Esophagus squamous epithelium (tissue), 5 donors: ENCODE data around the gene CTSL. TPM values are rescaled to one million over a fixed set of nuclear protein-coding genes. Genes with fewer than 3 reads are reported as not detected.

Experiments
- DNase-seq: peaks from one replicate; lab custom pipeline; 2025; lab: John Stamatoyannopoulos, UW
- H3K27ac ChIP-seq, 4 donors: fragments of 200-600 bp; sonication (generic); one replicate each; pipeline ENCODE4 v1.5.1; 2016 to 2019; ENCODE audit warnings: mild to moderate bottlenecking in 1 of 4
- H3K27me3 ChIP-seq, 4 donors: fragments of 200-600 bp; sonication (generic); 1 replicate in 3 of 4; 2 replicates in 1 of 4; pipeline versions ENCODE4 v1.5.1 to v1.6.0; 2017 to 2021; ENCODE audit warnings: antibody characterized with exemption in 1 of 4
- H3K36me3 ChIP-seq, 3 donors: fragments of 200-600 bp; sonication (generic); one replicate each; pipeline ENCODE4 v1.5.1; 2016 to 2019
- H3K4me1 ChIP-seq, 3 donors: fragments of 200-600 bp; sonication (generic); one replicate each; pipeline ENCODE4 v1.5.1; 2017 to 2019
- H3K4me3 ChIP-seq, 4 donors: fragments of 200-600 bp; sonication (generic); 1 replicate in 3 of 4; 2 replicates in 1 of 4; pipeline ENCODE4 v1.5.1; 2016 to 2019; ENCODE audit warnings: mild to moderate bottlenecking in 2 of 4, moderate library complexity in 1 of 4
- H3K9me3 ChIP-seq, 3 donors: fragments of 200-600 bp; sonication (generic); one replicate each; pipeline ENCODE4 v1.5.1; 2016 to 2019
- CTCF ChIP-seq, 6 experiments: fragments of 450-650 bp in 4 of 6; fragments of 200-600 bp in 2 of 6; sonication (generic) in 2 of 6; IDR thresholded peaks; one replicate each; pipeline ENCODE4 v1.5.1; 2016 to 2019; ENCODE audit warnings: antibody characterized with exemption in 6 of 6, mild to moderate bottlenecking in 4 of 6, moderate library complexity in 4 of 6
- POLR2A ChIP-seq, 4 donors: fragments of 450-650 bp; IDR thresholded peaks; one replicate each; pipeline ENCODE4 v1.6.1; 2017; ENCODE audit warnings: antibody characterized with exemption in 4 of 4, mild to moderate bottlenecking in 4 of 4, moderate library complexity in 3 of 4
- WGBS, 2 donors: methylation state at CpG; one replicate each; pipeline ENCODE4 v1.1.5; 2018; 5-methylcytosine and 5-hydroxymethylcytosine counted together
- intact Hi-C: fragments of 100-400 bp; cut with DNase I; formaldehyde crosslinking; loops from one replicate; pipeline ENCODE4 v1.15.0; 2022
- total RNA-seq, 4 donors: library from RNA; depleted of rRNA; stranded (reverse); fragments of >200 nt; gene quantifications; one replicate each; pipeline ENCODE4 v1.1.0, GENCODE V29; 2016
- donor health status: DM: yes; HTN: yes; CAD: no.

The CTSL gene
- total RNA-seq, 4 donors from 2014 or later = 7.6 to 64.2 (median 42.4) TPM

GRCh38 chr9:87701491-87701890 is 24.4 kb upstream of the CTSL start:
- intact Hi-C loops = no loop called here
- Histone ChIP-seq H3K9me3 (no peaks in the 10 kb centered on the region), H3K4me3 (no peak overlapping the region), H3K4me1 (no peaks in the 10 kb centered on the region), H3K27ac (no peak overlapping the region), H3K36me3 (peaks cover 0 to 27% (median 5%) of the 10 kb centered on the region in 3 donors), H3K27me3 (no peaks in the 10 kb centered on the region)
- 87 to 92% methylated on average over 8 to 9 of the region's 9 CpGs for WGBS, 2 donors
- DNase-seq = no peak
- TF ChIP-seq CTCF (IDR thresholded peaks at IDR 0.05) (no peak), POLR2A (IDR thresholded peaks at IDR 0.05) (no peak)

- Histone ChIP-seq H3K4me1 (no peaks in the 10 kb centered on the region), H3K27ac (no peak overlapping the region), H3K4me3 (no peak overlapping the region), H3K36me3 (peaks cover 0 to 31% (median 5%) of the 10 kb centered on the region in 3 donors), H3K9me3 (no peaks in the 10 kb centered on the region), H3K27me3 (no peaks in the 10 kb centered on the region)
- intact Hi-C loops = no loop called here
- TF ChIP-seq POLR2A (IDR thresholded peaks at IDR 0.05) = no peak
- TF ChIP-seq CTCF (IDR thresholded peaks at IDR 0.05) = no peak
- 86 to 87% methylated on average over 5 to 6 of the region's 6 CpGs for WGBS, 2 donors
- DNase-seq = no peak
Measured at GRCh38 chr9:87701931-87702421, 23.9 kb upstream of the CTSL start.

- WGBS, 2 donors = 87 to 96% methylated on average over 4 to 5 of the region's 9 CpGs
- Histone ChIP-seq H3K9me3 (no peaks in the 10 kb centered on the region), H3K36me3 (peaks cover 0 to 27% (median 5%) of the 10 kb centered on the region in 3 donors), H3K27ac (no peak overlapping the region), H3K4me1 (no peaks in the 10 kb centered on the region), H3K4me3 (no peak overlapping the region), H3K27me3 (no peaks in the 10 kb centered on the region)
- no peak for DNase-seq
- TF ChIP-seq POLR2A (IDR thresholded peaks at IDR 0.05) = no peak
- no peak for TF ChIP-seq CTCF (IDR thresholded peaks at IDR 0.05)
- intact Hi-C loops = no loop called here
Measured at GRCh38 chr9:87702921-87703320, 23.0 kb upstream of the CTSL start.

GRCh38 chr9:87703636-87704276 is 22.2 kb upstream of the CTSL start:
- no peak for DNase-seq
- intact Hi-C loops = no loop called here
- Histone ChIP-seq H3K4me3 (no peak overlapping the region), H3K36me3 (peaks cover 0 to 27% (median 0%) of the 10 kb centered on the region in 3 donors), H3K4me1 (no peaks in the 10 kb centered on the region), H3K9me3 (no peaks in the 10 kb centered on the region), H3K27ac (no peak overlapping the region), H3K27me3 (no peaks in the 10 kb centered on the region)
- WGBS, 2 donors = 71 to 81% methylated on average over 6 to 7 of the region's 7 CpGs
- TF ChIP-seq CTCF (IDR thresholded peaks at IDR 0.05) = no peak
- no peak for TF ChIP-seq POLR2A (IDR thresholded peaks at IDR 0.05)

GRCh38 chr9:87704342-87704741 is 21.6 kb upstream of the CTSL start:
- peaks cover 0 to 27% (median 0%) of the 10 kb centered on the region in 3 donors for H3K36me3 ChIP-seq

More at GRCh38 chr9:87704342-87704741, 21.6 kb upstream of the CTSL start:
- Histone ChIP-seq H3K27me3 (no peaks in the 10 kb centered on the region), H3K9me3 (no peaks in the 10 kb centered on the region), H3K27ac (no peak overlapping the region), H3K4me1 (no peaks in the 10 kb centered on the region), H3K4me3 (no peak overlapping the region)
- WGBS, 2 donors = 61 to 90% methylated on average over 6 of the region's 6 CpGs
- no peak for DNase-seq
- intact Hi-C loops = no loop called here
- no peak for TF ChIP-seq POLR2A (IDR thresholded peaks at IDR 0.05)
- TF ChIP-seq CTCF (IDR thresholded peaks at IDR 0.05) = no peak
